Measurements from ENCODE around the gene SEPSECS. TPM values are rescaled to one million over a fixed set of nuclear protein-coding genes. Genes with fewer than 3 reads are reported as not detected.

Gene SEPSECS
- total RNA-seq, 4 donors from 2014 or later: 5.0 to 25.9 (median 23.6) TPM

GRCh38 chr4:25076625-25077398 lies 83.4 kb downstream of the SEPSECS start:
- H3K36me3 ChIP-seq: no peaks in the 10 kb centered on the region
- DNase-seq: no peak
- TF ChIP-seq CTCF (IDR thresholded peaks at IDR 0.05) (no peak), POLR2A (IDR thresholded peaks at IDR 0.05) (no peak)
- H3K27ac ChIP-seq: no peak overlapping the region
- no peaks in the 10 kb centered on the region for H3K4me1 ChIP-seq
- H3K27me3 ChIP-seq: no peaks in the 10 kb centered on the region
- no peak overlapping the region for H3K4me3 ChIP-seq
- no peaks in the 10 kb centered on the region for H3K9me3 ChIP-seq

- H3K9me3 ChIP-seq: no peaks in the 10 kb centered on the region
- H3K4me1 ChIP-seq: no peaks in the 10 kb centered on the region
- H3K27me3 ChIP-seq: no peaks in the 10 kb centered on the region
- H3K27ac ChIP-seq: no peak overlapping the region
- no peak for TF ChIP-seq POLR2A (IDR thresholded peaks at IDR 0.05)
- TF ChIP-seq CTCF (IDR thresholded peaks at IDR 0.05): no peak
- H3K36me3 ChIP-seq: no peaks in the 10 kb centered on the region
- no peak overlapping the region for H3K4me3 ChIP-seq
- DNase-seq: no peak
Observed at GRCh38 chr4:25075851-25076250, 84.4 kb downstream of the SEPSECS start.

GRCh38 chr4:25075129-25075528 lies 85.1 kb downstream of the SEPSECS start:
- no peaks in the 10 kb centered on the region for H3K27me3 ChIP-seq
- no peak for DNase-seq
- H3K27ac ChIP-seq: no peak overlapping the region
- no peaks in the 10 kb centered on the region for H3K36me3 ChIP-seq
- H3K4me3 ChIP-seq: no peak overlapping the region
- H3K4me1 ChIP-seq: no peaks in the 10 kb centered on the region
- no peaks in the 10 kb centered on the region for H3K9me3 ChIP-seq
- no peak for TF ChIP-seq POLR2A (IDR thresholded peaks at IDR 0.05)

GRCh38 chr4:25070545-25070944 lies 89.7 kb downstream of the SEPSECS start:
- Histone ChIP-seq H3K36me3 (no peaks in the 10 kb centered on the region), H3K4me1 (no peaks in the 10 kb centered on the region), H3K27me3 (no peaks in the 10 kb centered on the region), H3K27ac (no peak overlapping the region), H3K4me3 (no peak overlapping the region), H3K9me3 (no peaks in the 10 kb centered on the region)
- no peak for TF ChIP-seq POLR2A (IDR thresholded peaks at IDR 0.05)
- TF ChIP-seq CTCF (IDR thresholded peaks at IDR 0.05): no peak
- DNase-seq: no peak

Other genes starting within 250 kb of the SEPSECS start
- gene CCDC149, start 247.4 kb downstream of the SEPSECS start, total RNA-seq: 10 to 100 TPM in 1 of 4 donors, 1 to 10 TPM in 3; 4.2 to 32.2 (median 6.4) TPM
- gene LGI2, start 129.5 kb downstream of the SEPSECS start, total RNA-seq: under 1 TPM in 3 of 4 donors, not detected in 1; 0.40 to 0.83 (median 0.66) TPM
- 10 to 100 TPM; 16.5 to 68.0 (median 36.3) TPM for gene PI4K2B, start 73.6 kb upstream of the SEPSECS start, total RNA-seq
- gene ZCCHC4, start 152.3 kb upstream of the SEPSECS start, total RNA-seq: 10 to 100 TPM; 14.7 to 55.3 (median 19.8) TPM
- 10 to 100 TPM; 23.5 to 69.3 (median 39.7) TPM for gene ANAPC4, start 216.8 kb upstream of the SEPSECS start, total RNA-seq

Measured in Peyer's patch (tissue), 4 donors.